Mesendoderm (in vitro differentiated cells): ENCODE results near the gene ANKRD12.

Experiments used
- DNase-seq: peaks from one replicate; pipeline ENCODE4 v3.0.0; 2013
- H2AK5ac ChIP-seq: 2 replicates; pipeline ENCODE4 v1.6.1; 2013; ENCODE audit warnings: low read length, inconsistent platforms
- H2BK120ac ChIP-seq: 2 replicates; pipeline ENCODE4 v1.6.1; 2013; ENCODE audit warnings: low read depth, mild to moderate bottlenecking, low read length, moderate library complexity, mixed read lengths
- H2BK15ac ChIP-seq: replicated peaks from 2 replicates; pipeline ENCODE4 v1.6.1; 2013; ENCODE audit warnings: low read depth, mild to moderate bottlenecking, moderate library complexity
- H2BK5ac ChIP-seq: 2 replicates; pipeline ENCODE4 v1.6.1; 2013; ENCODE audit warnings: low read length, inconsistent platforms
- H3K18ac ChIP-seq: 2 replicates; pipeline ENCODE4 v1.6.1; 2013; ENCODE audit warnings: mild to moderate bottlenecking, low read length, mixed read lengths
- H3K23ac ChIP-seq: one replicate; pipeline ENCODE4 v1.6.1; 2013; ENCODE audit warnings: low read length
- H3K27ac ChIP-seq: 2 replicates; pipeline ENCODE4 v1.5.1; 2013; ENCODE audit warnings: low read depth, mild to moderate bottlenecking, inconsistent platforms, low read length, moderate library complexity
- H3K27me3 ChIP-seq: 2 replicates; pipeline ENCODE4 v1.6.1; 2013; ENCODE audit warnings: low read length, control low read depth, mild to moderate bottlenecking, inconsistent platforms; ENCODE audit not compliant: insufficient read depth, poor library complexity
- H3K36me3 ChIP-seq: 2 replicates; pipeline ENCODE4 v1.6.1; 2013; ENCODE audit warnings: low read length, inconsistent platforms; ENCODE audit not compliant: control insufficient read depth, insufficient read depth
- H3K4ac ChIP-seq: one replicate; pipeline ENCODE4 v1.6.1; 2013; ENCODE audit warnings: low read depth, mild to moderate bottlenecking, low read length, moderate library complexity
- H3K4me1 ChIP-seq: 2 replicates; pipeline ENCODE4 v1.6.1; 2013; ENCODE audit warnings: low read depth, low read length, inconsistent platforms; ENCODE audit not compliant: control insufficient read depth
- H3K4me2 ChIP-seq: 2 replicates; pipeline ENCODE4 v1.6.1; 2013; ENCODE audit warnings: low read length
- H3K4me3 ChIP-seq: 2 replicates; pipeline ENCODE4 v1.5.1; 2013; ENCODE audit warnings: mild to moderate bottlenecking, low read length
- H3K56ac ChIP-seq: one replicate; pipeline ENCODE4 v1.6.1; 2013; ENCODE audit warnings: low read length
- H3K79me1 ChIP-seq: 2 replicates; pipeline ENCODE4 v1.6.1; 2013; ENCODE audit warnings: low read length, inconsistent platforms
- H3K79me2 ChIP-seq: 2 replicates; pipeline ENCODE4 v1.6.1; 2013; ENCODE audit warnings: mild to moderate bottlenecking, low read length; ENCODE audit not compliant: control insufficient read depth, insufficient read depth
- H3K9ac ChIP-seq: 2 replicates; pipeline ENCODE4 v1.6.1; 2013; ENCODE audit warnings: low read length, inconsistent platforms
- H4K5ac ChIP-seq: one replicate; pipeline ENCODE4 v1.6.1; 2013; ENCODE audit warnings: low read length
- H4K8ac ChIP-seq: one replicate; pipeline ENCODE4 v1.6.1; 2013; ENCODE audit warnings: low read depth, mild to moderate bottlenecking, control low read depth, low read length, moderate library complexity
- WGBS: extraction: QIAGEN DNeasy Blood & Tissue Kit; methylation state at CpG from one replicate; pipeline ENCODE4 v1.1.7; 2013; ENCODE audit warnings: low lambda C conversion rate, missing lambda C conversion rate; ENCODE audit not compliant: insufficient coverage; ENCODE audit errors: extremely low coverage; 5-methylcytosine and 5-hydroxymethylcytosine counted together

Gene ANKRD12

DNA sequence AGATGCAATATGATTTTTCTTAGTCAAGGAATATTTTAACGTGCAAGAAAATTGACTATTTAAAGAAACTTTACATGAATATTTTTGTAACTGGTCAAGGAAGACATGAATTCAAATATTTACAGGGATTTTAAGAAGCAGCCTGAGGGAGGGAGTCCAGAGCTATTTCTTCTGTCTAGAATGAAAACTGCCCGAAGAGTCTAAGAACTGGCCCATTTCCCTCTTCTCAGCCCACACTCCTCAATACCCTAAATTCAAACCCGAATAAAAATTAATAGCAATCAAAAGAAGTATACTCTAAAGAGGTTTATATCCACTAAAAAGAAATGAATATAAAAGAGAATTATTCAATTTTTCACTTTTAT, 40.6 kb upstream of the ANKRD12 start:
- H2BK5ac ChIP-seq, result no peak overlapping the region
- no peak overlapping the region for H3K18ac ChIP-seq
- no peak overlapping the region for H4K5ac ChIP-seq
- no peak overlapping the region for H3K27ac ChIP-seq
- no peaks in the 10 kb centered on the region for H3K79me1 ChIP-seq
- H3K23ac ChIP-seq, result no peak overlapping the region
- H3K9ac ChIP-seq, result no peak overlapping the region
- WGBS, result 100% methylated on average over 1 of the region's 3 CpGs
- no peak overlapping the region for H3K4ac ChIP-seq
- H2BK15ac ChIP-seq, result no peak overlapping the region
- no peak overlapping the region for H2AK5ac ChIP-seq
- H4K8ac ChIP-seq, result no peak overlapping the region
- H3K36me3 ChIP-seq, result no peaks in the 10 kb centered on the region
- H3K79me2 ChIP-seq, result no peaks in the 10 kb centered on the region
- H3K56ac ChIP-seq, result no peak overlapping the region
- no peak overlapping the region for H3K4me2 ChIP-seq
- H3K4me3 ChIP-seq, result no peak overlapping the region
- DNase-seq, result no peak
- H3K4me1 ChIP-seq, result no peaks in the 10 kb centered on the region
- no peaks in the 10 kb centered on the region for H3K27me3 ChIP-seq
- no peak overlapping the region for H2BK120ac ChIP-seq

DNA sequence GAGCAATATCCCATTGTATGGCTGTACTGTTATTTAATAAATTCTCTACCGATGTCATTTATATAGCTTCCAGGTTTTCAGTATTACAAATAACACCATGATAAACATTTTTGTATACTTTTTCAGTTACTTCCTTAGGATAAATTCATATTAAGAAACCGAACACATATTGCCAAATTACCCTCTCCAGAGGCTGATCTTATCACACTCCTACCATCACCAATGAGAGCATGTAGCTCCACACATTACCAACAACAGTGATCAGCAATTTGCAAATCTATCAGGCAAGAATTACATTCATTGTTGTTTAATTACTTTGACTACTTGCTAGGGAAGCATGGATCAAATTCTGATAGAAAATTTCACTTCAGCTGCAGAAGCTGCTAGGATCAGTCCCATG, 39.9 kb upstream of the ANKRD12 start:
- no peaks in the 10 kb centered on the region for H3K4me1 ChIP-seq
- H2BK5ac ChIP-seq, result no peak overlapping the region
- no peak overlapping the region for H2BK15ac ChIP-seq
- H3K4me2 ChIP-seq, result no peak overlapping the region
- H3K79me2 ChIP-seq, result no peaks in the 10 kb centered on the region
- no peak overlapping the region for H2BK120ac ChIP-seq
- no CpG with 5 or more reads among the region's 2 CpGs for WGBS
- no peak overlapping the region for H3K23ac ChIP-seq
- no peaks in the 10 kb centered on the region for H3K27me3 ChIP-seq
- no peak overlapping the region for H3K9ac ChIP-seq
- no peak for DNase-seq
- no peak overlapping the region for H3K56ac ChIP-seq
- H3K4ac ChIP-seq, result no peak overlapping the region
- H3K4me3 ChIP-seq, result no peak overlapping the region
- no peak overlapping the region for H4K8ac ChIP-seq
- H3K18ac ChIP-seq, result no peak overlapping the region
- no peaks in the 10 kb centered on the region for H3K79me1 ChIP-seq
- no peak overlapping the region for H2AK5ac ChIP-seq
- no peak overlapping the region for H3K27ac ChIP-seq
- no peaks in the 10 kb centered on the region for H3K36me3 ChIP-seq
- no peak overlapping the region for H4K5ac ChIP-seq

DNA sequence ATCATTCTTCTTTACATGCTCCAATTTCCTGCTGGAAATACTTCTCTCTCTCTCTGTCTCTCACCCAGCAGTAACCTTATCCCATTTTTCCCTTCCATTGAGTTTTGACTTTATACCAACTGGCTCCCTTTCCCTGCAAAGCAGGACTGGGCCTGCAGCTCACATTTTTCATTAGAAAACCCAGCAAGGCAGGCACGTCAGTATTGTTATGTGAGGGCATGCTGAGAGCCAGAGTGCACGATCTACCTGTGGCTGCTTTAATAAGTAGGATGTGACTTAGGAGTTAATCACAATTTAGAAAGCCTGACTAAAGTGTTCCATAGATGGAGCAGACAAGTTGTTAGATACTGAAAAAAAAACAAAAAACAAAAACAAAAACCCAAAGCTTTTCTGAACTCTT, 39.2 kb upstream of the ANKRD12 start:
- DNase-seq, result no peak
- no peak overlapping the region for H3K56ac ChIP-seq
- no peak overlapping the region for H3K23ac ChIP-seq
- H3K18ac ChIP-seq, result no peak overlapping the region
- no peak overlapping the region for H3K4me2 ChIP-seq
- WGBS, result no CpG with 5 or more reads among the region's 2 CpGs
- H3K4me1 ChIP-seq, result no peaks in the 10 kb centered on the region
- H4K5ac ChIP-seq, result no peak overlapping the region
- H3K27me3 ChIP-seq, result no peaks in the 10 kb centered on the region
- H2BK120ac ChIP-seq, result no peak overlapping the region
- H3K4me3 ChIP-seq, result no peak overlapping the region
- no peaks in the 10 kb centered on the region for H3K36me3 ChIP-seq
- no peak overlapping the region for H2BK15ac ChIP-seq
- H4K8ac ChIP-seq, result no peak overlapping the region
- no peak overlapping the region for H3K4ac ChIP-seq
- no peak overlapping the region for H3K9ac ChIP-seq
- no peaks in the 10 kb centered on the region for H3K79me2 ChIP-seq
- H2AK5ac ChIP-seq, result no peak overlapping the region
- no peak overlapping the region for H2BK5ac ChIP-seq
- H3K79me1 ChIP-seq, result no peaks in the 10 kb centered on the region
- H3K27ac ChIP-seq, result no peak overlapping the region

DNA sequence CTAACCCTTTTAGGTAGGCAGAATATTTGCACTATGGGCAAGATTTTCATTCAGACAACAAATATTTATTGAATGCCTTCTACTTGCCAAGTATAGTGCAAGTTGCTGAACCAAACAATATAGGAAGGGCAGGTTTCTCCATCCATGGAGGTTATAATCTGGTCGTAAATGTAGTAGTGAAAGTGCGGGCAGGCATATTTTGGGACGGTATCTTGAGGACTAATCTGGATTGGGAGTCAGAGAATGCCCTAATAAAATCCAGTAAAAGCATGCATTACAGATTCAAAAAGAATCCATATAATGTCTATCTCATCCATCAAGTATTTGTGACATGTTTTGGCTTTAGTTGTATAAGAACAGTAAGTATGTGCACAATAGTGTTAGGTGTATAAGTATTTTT, 35.8 kb upstream of the ANKRD12 start:
- Histone ChIP-seq H3K4me1 (peaks cover under 1% of the 10 kb centered on the region), H3K4ac (no peak overlapping the region)

DNA sequence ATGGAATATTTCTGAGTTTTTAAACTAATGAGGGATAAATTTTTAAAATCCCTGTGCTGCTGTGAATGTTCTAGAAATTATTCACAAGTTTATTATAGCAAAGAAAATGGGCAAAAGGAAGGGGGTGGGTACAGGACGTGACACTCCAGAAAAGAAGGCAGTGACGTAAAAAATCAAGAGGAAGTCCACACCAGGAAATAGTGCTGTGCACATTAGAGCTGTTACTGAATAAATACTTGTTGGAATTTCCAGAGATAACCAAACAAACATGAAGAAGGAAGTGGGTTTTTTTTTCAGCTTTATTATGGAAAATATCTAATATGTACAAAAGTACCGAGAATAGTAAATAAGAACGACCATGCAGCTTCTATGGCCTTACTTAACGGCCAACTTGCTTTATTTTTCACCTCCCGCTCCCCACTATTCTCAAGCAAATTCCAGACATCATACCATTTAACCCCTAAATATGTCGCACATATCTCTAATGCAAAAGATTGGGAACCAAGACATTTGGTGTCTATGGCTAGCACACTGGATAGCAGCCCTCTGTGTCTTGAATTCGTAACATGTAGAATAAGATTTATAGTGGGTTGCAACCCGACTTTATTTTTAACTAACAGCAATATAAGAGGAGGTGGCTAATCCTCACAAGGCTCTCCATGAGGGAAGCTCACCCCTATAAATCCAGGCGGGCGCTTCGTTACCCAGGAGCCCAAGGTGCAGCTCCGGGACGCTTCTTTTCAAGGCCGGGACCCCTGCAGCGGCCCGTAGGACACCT, 34.7 kb upstream of the ANKRD12 start:
- no peak overlapping the region for H4K8ac ChIP-seq
- no peak overlapping the region for H2BK15ac ChIP-seq
- no peaks in the 10 kb centered on the region for H3K36me3 ChIP-seq
- no peak overlapping the region for H3K4ac ChIP-seq
- H3K56ac ChIP-seq, result peak overlapping the region; percentile 87
- peaks cover 3% of the 10 kb centered on the region for H3K4me1 ChIP-seq
- peaks cover 37% of the 10 kb centered on the region for H3K79me2 ChIP-seq
- peak overlapping the region; percentile 72 for H3K9ac ChIP-seq
- no peaks in the 10 kb centered on the region for H3K27me3 ChIP-seq
- peak overlapping the region; percentile 39 for H3K18ac ChIP-seq
- no peak overlapping the region for H3K23ac ChIP-seq
- H3K79me1 ChIP-seq, result peaks cover 2% of the 10 kb centered on the region
- DNase-seq, result no peak
- peak overlapping the region; percentile 66 for H3K4me2 ChIP-seq
- WGBS, result no CpG with 5 or more reads among the region's 17 CpGs
- no peak overlapping the region for H2BK120ac ChIP-seq
- no peak overlapping the region for H2AK5ac ChIP-seq
- H3K27ac ChIP-seq, result no peak overlapping the region
- H2BK5ac ChIP-seq, result no peak overlapping the region
- no peak overlapping the region for H4K5ac ChIP-seq
- H3K4me3 ChIP-seq, result peak overlapping the region; percentile 50

More for the DNA sequence above, 35.8 kb upstream of the ANKRD12 start:
- no peaks in the 10 kb centered on the region for H3K79me1 ChIP-seq
- peaks cover 28% of the 10 kb centered on the region for H3K79me2 ChIP-seq
- no peak overlapping the region for H4K8ac ChIP-seq
- H2BK120ac ChIP-seq, result no peak overlapping the region
- WGBS, result no CpG with 5 or more reads among the region's 3 CpGs
- H3K56ac ChIP-seq, result no peak overlapping the region
- no peak overlapping the region for H2AK5ac ChIP-seq
- H4K5ac ChIP-seq, result no peak overlapping the region
- H3K27me3 ChIP-seq, result no peaks in the 10 kb centered on the region
- no peak overlapping the region for H3K23ac ChIP-seq
- H3K27ac ChIP-seq, result no peak overlapping the region
- no peak overlapping the region for H3K4me3 ChIP-seq
- H2BK5ac ChIP-seq, result no peak overlapping the region
- no peak for DNase-seq
- no peak overlapping the region for H3K18ac ChIP-seq
- H3K36me3 ChIP-seq, result no peaks in the 10 kb centered on the region
- H3K9ac ChIP-seq, result no peak overlapping the region
- no peak overlapping the region for H2BK15ac ChIP-seq
- H3K4me2 ChIP-seq, result no peak overlapping the region
